ENCODE results near the gene TMEM39A. TPM values are rescaled to one million over a fixed set of nuclear protein-coding genes. Genes with fewer than 3 reads are reported as not detected.

TMEM39A gene
- total RNA-seq, 1 experiment from 2014 or later, result 87.1 TPM

- H3K4me3 Mint-ChIP-seq (ENCODE audit: unreplicated experiment), result no peak overlapping the region
- CTCF ChIA-PET, result interaction anchor here (0.8 to 1.1 kb wide), 2 partner anchors 139 to 158 kb away, joined by 3 read pairs; partner anchors contain the start of gene ARHGAP31
- no peaks in the 10 kb centered on the region for H3K27me3 Mint-ChIP-seq (ENCODE audit: insufficient read depth, unreplicated experiment)
- BruUV-seq (replicated peaks), result no TSS peak
- H3K36me3 Mint-ChIP-seq (ENCODE audit: insufficient read depth, unreplicated experiment), result peaks cover 96% of the 10 kb centered on the region
- POLR2A ChIA-PET, result interaction anchor here (0.7 to 1.1 kb wide), 2 partner anchors 15 to 27 kb away, joined by 3 to 4 read pairs; no protein-coding TSS in a partner anchor
- no peak for TF ChIP-seq CTCF (IDR thresholded peaks at IDR 0.05; ENCODE audit: unreplicated experiment)
- H3K9me3 Mint-ChIP-seq (ENCODE audit: unreplicated experiment), result peaks cover 13% of the 10 kb centered on the region
- intact Hi-C loops (cut with micrococcal nuclease), result no loop called here
- DNase-seq (ENCODE audit: unreplicated experiment), result no peak
- H3K27ac Mint-ChIP-seq (ENCODE audit: low read depth, unreplicated experiment), result no peak overlapping the region
- no peaks in the 10 kb centered on the region for H3K4me1 Mint-ChIP-seq (ENCODE audit: insufficient read depth, unreplicated experiment)
Measured at GRCh38 chr3:119433613-119434325, 29.6 kb downstream of the TMEM39A start.

GRCh38 chr3:119428538-119428937 lies 34.9 kb downstream of the TMEM39A start:
- Mint-ChIP-seq H3K36me3 (ENCODE audit: insufficient read depth, unreplicated experiment) (peaks cover 64% of the 10 kb centered on the region), H3K27me3 (ENCODE audit: insufficient read depth, unreplicated experiment) (no peaks in the 10 kb centered on the region), H3K9me3 (ENCODE audit: unreplicated experiment) (peaks cover 31% of the 10 kb centered on the region), H3K4me3 (ENCODE audit: unreplicated experiment) (no peak overlapping the region), H3K27ac (ENCODE audit: low read depth, unreplicated experiment) (no peak overlapping the region), H3K4me1 (ENCODE audit: insufficient read depth, unreplicated experiment) (no peaks in the 10 kb centered on the region)
- ChIA-PET CTCF (interaction anchor here (1.9 kb wide), 1 partner anchor 12 kb away, joined by 9 read pairs; no protein-coding TSS in a partner anchor), POLR2A (interaction anchor here (0.9 kb wide), 1 partner anchor 133 kb away, joined by 3 read pairs; no protein-coding TSS in a partner anchor)
- intact Hi-C loops (cut with micrococcal nuclease), result loop anchor here (5.0 kb wide), 1 partner anchor 136 kb away; the partner anchor contains the start of gene ARHGAP31
- no TSS peak for BruUV-seq (replicated peaks)
- TF ChIP-seq CTCF (IDR thresholded peaks at IDR 0.05; ENCODE audit: unreplicated experiment), result no peak
- no peak for DNase-seq (ENCODE audit: unreplicated experiment)

GRCh38 chr3:119427669-119428068 lies 35.7 kb downstream of the TMEM39A start:
- no peaks in the 10 kb centered on the region for H3K4me1 Mint-ChIP-seq (ENCODE audit: insufficient read depth, unreplicated experiment)
- intact Hi-C loops (cut with micrococcal nuclease), result loop anchor here (5.0 kb wide), 1 partner anchor 135 kb away; the partner anchor contains the start of gene ARHGAP31
- H3K4me3 Mint-ChIP-seq (ENCODE audit: unreplicated experiment), result no peak overlapping the region
- peaks cover 31% of the 10 kb centered on the region for H3K9me3 Mint-ChIP-seq (ENCODE audit: unreplicated experiment)
- ChIA-PET POLR2A (interaction anchor here (0.7 to 0.9 kb wide), 2 partner anchors 132 to 353 kb away, joined by 3 read pairs; no protein-coding TSS in a partner anchor), CTCF (interaction anchor here (0.6 to 1.9 kb wide), 4 partner anchors 11 to 152 kb away, joined by 3 to 9 read pairs (median 4); no protein-coding TSS in a partner anchor)
- peaks cover 56% of the 10 kb centered on the region for H3K36me3 Mint-ChIP-seq (ENCODE audit: insufficient read depth, unreplicated experiment)
- no peaks in the 10 kb centered on the region for H3K27me3 Mint-ChIP-seq (ENCODE audit: insufficient read depth, unreplicated experiment)
- TF ChIP-seq CTCF (IDR thresholded peaks at IDR 0.05; ENCODE audit: unreplicated experiment), result no peak
- no peak for DNase-seq (ENCODE audit: unreplicated experiment)
- BruUV-seq (replicated peaks), result no TSS peak
- H3K27ac Mint-ChIP-seq (ENCODE audit: low read depth, unreplicated experiment), result no peak overlapping the region

- Mint-ChIP-seq H3K36me3 (ENCODE audit: insufficient read depth, unreplicated experiment) (peaks cover 11% of the 10 kb centered on the region), H3K4me1 (ENCODE audit: insufficient read depth, unreplicated experiment) (no peaks in the 10 kb centered on the region), H3K9me3 (ENCODE audit: unreplicated experiment) (no peaks in the 10 kb centered on the region), H3K27ac (ENCODE audit: low read depth, unreplicated experiment) (no peak overlapping the region), H3K27me3 (ENCODE audit: insufficient read depth, unreplicated experiment) (no peaks in the 10 kb centered on the region), H3K4me3 (ENCODE audit: unreplicated experiment) (no peak overlapping the region)
- intact Hi-C loops (cut with micrococcal nuclease), result no loop called here
- peak; percentile 5 for DNase-seq (ENCODE audit: unreplicated experiment)
- TF ChIP-seq CTCF (IDR thresholded peaks at IDR 0.05; ENCODE audit: unreplicated experiment), result no peak
- POLR2A ChIA-PET, result no interaction called here
- CTCF ChIA-PET, result interaction anchor here (0.6 to 1.0 kb wide), 3 partner anchors 22 to 536 kb away, joined by 3 to 4 read pairs (median 3); no protein-coding TSS in a partner anchor
- no TSS peak for BruUV-seq (replicated peaks)
Measured at GRCh38 chr3:119420196-119420595, 43.2 kb downstream of the TMEM39A start.
